ENCODE results near the gene OR52H1.

The OR52H1 gene

DNA sequence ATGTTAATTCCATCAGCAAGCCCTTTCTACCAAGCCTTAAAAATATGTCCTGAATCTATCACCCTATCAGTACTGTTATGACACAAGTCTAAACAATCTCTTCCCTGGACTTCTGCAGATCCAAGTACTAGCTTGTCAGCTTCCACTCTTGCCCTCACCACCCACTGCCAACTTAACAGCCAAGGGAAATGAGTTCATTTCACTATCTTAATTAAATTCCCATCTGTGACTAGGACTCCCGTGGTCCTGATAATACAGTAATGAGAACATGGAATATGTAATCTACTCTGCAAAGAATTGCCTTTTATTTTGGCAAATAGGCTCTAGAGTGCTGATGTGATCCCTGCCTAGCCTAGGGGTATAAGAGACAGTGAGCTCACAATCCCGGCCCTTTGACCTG lies 48.7 kb downstream of the OR52H1 start:
- in situ Hi-C loops (cut with HindIII; ENCODE audit: low sequenced_read_pairs), result no loop called here
- H3K4me3 ChIP-seq (ENCODE audit: low read depth, low read length), result no peak overlapping the region
- TF ChIP-seq, protein P1, sequence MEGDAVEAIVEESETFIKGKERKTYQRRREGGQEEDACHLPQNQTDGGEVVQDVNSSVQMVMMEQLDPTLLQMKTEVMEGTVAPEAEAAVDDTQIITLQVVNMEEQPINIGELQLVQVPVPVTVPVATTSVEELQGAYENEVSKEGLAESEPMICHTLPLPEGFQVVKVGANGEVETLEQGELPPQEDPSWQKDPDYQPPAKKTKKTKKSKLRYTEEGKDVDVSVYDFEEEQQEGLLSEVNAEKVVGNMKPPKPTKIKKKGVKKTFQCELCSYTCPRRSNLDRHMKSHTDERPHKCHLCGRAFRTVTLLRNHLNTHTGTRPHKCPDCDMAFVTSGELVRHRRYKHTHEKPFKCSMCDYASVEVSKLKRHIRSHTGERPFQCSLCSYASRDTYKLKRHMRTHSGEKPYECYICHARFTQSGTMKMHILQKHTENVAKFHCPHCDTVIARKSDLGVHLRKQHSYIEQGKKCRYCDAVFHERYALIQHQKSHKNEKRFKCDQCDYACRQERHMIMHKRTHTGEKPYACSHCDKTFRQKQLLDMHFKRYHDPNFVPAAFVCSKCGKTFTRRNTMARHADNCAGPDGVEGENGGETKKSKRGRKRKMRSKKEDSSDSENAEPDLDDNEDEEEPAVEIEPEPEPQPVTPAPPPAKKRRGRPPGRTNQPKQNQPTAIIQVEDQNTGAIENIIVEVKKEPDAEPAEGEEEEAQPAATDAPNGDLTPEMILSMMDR (IDR thresholded peaks at IDR 0.05; ENCODE audit: low read depth, low read length, missing control alignments), result no peak
- no peak for DNase-seq (ENCODE audit: low read depth)
